Bronchial epithelial cell (primary cell): ENCODE results near the gene FMN1. TPM values are rescaled to one million over a fixed set of nuclear protein-coding genes. Genes with fewer than 3 reads are reported as not detected.

Experiments
- DNase-seq: peaks from one replicate; pipeline ENCODE4 v3.0.0-alpha.2; 2010; ENCODE audit warnings: low read depth
- FAIRE-seq: peaks from 2 replicates; lab custom pipeline; 2011; peaks lifted over from hg19 to GRCh38; lab: Jason Lieb, UNC
- H3K27me3 ChIP-seq: 2 replicates; pipeline ENCODE4 v1.5.1; 2011; ENCODE audit warnings: low read length; ENCODE audit not compliant: control insufficient read depth, insufficient read depth
- H3K36me3 ChIP-seq: 2 replicates; pipeline ENCODE4 v1.5.1; 2011; ENCODE audit warnings: low read length; ENCODE audit not compliant: control insufficient read depth, insufficient read depth
- H3K4me3 ChIP-seq: 2 replicates; pipeline ENCODE4 v1.5.1; 2011; ENCODE audit warnings: mild to moderate bottlenecking, low read depth, low read length, control low read depth
- CTCF ChIP-seq: IDR thresholded peaks from 2 replicates; pipeline ENCODE4 v1.5.1; 2011; ENCODE audit warnings: mild to moderate bottlenecking, moderate library complexity, low read length, control low read depth, inconsistent platforms; ENCODE audit not compliant: insufficient read depth, severe bottlenecking
- total RNA-seq: library from RNA; depleted of rRNA; stranded (reverse); fragments of >200 nt; gene quantifications from 2 replicates; pipeline ENCODE4 v1.2.1, GENCODE V29; 2014

Gene FMN1
- total RNA-seq, 1 donor from 2014 or later, result 1.6 TPM

GRCh38 chr15:32959077-32959476 lies 235.4 kb downstream of the FMN1 start:
- no peak for TF ChIP-seq CTCF
- no peak overlapping the region for H3K4me3 ChIP-seq
- H3K27me3 ChIP-seq, result no peaks in the 10 kb centered on the region
- DNase-seq (no peak), FAIRE-seq (no peak)
- no peaks in the 10 kb centered on the region for H3K36me3 ChIP-seq

GRCh38 chr15:32957219-32957618 lies 237.3 kb downstream of the FMN1 start:
- no peak for FAIRE-seq
- H3K36me3 ChIP-seq, result no peaks in the 10 kb centered on the region

GRCh38 chr15:32956711-32957110 lies 237.8 kb downstream of the FMN1 start:
- FAIRE-seq (no peak), DNase-seq (no peak)
- Histone ChIP-seq H3K27me3 (no peaks in the 10 kb centered on the region), H3K36me3 (no peaks in the 10 kb centered on the region), H3K4me3 (no peak overlapping the region)
- no peak for TF ChIP-seq CTCF

More at GRCh38 chr15:32957219-32957618, 237.3 kb downstream of the FMN1 start:
- Histone ChIP-seq H3K4me3 (no peak overlapping the region), H3K27me3 (no peaks in the 10 kb centered on the region)
- no peak for DNase-seq
- TF ChIP-seq CTCF, result no peak

GRCh38 chr15:32956006-32956405 lies 238.5 kb downstream of the FMN1 start:
- no peak for FAIRE-seq
- peak; percentile 57 for TF ChIP-seq CTCF
- Histone ChIP-seq H3K36me3 (no peaks in the 10 kb centered on the region), H3K4me3 (no peak overlapping the region), H3K27me3 (no peaks in the 10 kb centered on the region)
- peak; percentile 41 for DNase-seq

GRCh38 chr15:32953533-32953910 lies 241.0 kb downstream of the FMN1 start:
- no peaks in the 10 kb centered on the region for H3K36me3 ChIP-seq
- H3K27me3 ChIP-seq, result no peaks in the 10 kb centered on the region
- DNase-seq (no peak), FAIRE-seq (no peak)
- no peak overlapping the region for H3K4me3 ChIP-seq
- TF ChIP-seq CTCF, result no peak

- Histone ChIP-seq H3K4me3 (no peak overlapping the region), H3K36me3 (no peaks in the 10 kb centered on the region), H3K27me3 (no peaks in the 10 kb centered on the region)
- no peak for TF ChIP-seq CTCF
- FAIRE-seq (no peak), DNase-seq (no peak)
Measured at GRCh38 chr15:32952901-32953532, 241.5 kb downstream of the FMN1 start.
